DND-41 (cell line): Measurements from ENCODE around the gene BMX.

Experiments used
- ATAC-seq: fragments of 200-7000 bp; cut with Tn5 transposase; 3 replicates; pipeline ENCODE4 v1.9.1; 2021; ENCODE audit warnings: low read depth; ENCODE audit not compliant: insufficient read depth
- DNase-seq: peaks from one replicate; pipeline ENCODE4 v3.0.0-alpha.2; 2020
- H2AFZ ChIP-seq: 2 replicates; pipeline ENCODE4 v1.6.0; 2012; ENCODE audit warnings: low read depth, low read length
- H3K27ac ChIP-seq: 2 replicates; pipeline ENCODE4 v1.5.1; 2012; ENCODE audit warnings: low read length, inconsistent platforms
- H3K27me3 ChIP-seq: fragments of 200-600 bp; sonication (generic); 2 replicates; pipeline ENCODE4 v1.6.0; 2012; ENCODE audit warnings: low read length, mild to moderate bottlenecking, inconsistent platforms; ENCODE audit not compliant: insufficient read depth, poor library complexity
- H3K36me3 ChIP-seq: 2 replicates; pipeline ENCODE4 v1.5.1; 2012; ENCODE audit warnings: low read length, inconsistent platforms; ENCODE audit not compliant: insufficient read depth
- H3K4me1 ChIP-seq: 2 replicates; pipeline ENCODE4 v1.5.1; 2012; ENCODE audit warnings: mild to moderate bottlenecking, low read length; ENCODE audit not compliant: insufficient read depth
- H3K4me2 ChIP-seq: 2 replicates; pipeline ENCODE4 v1.6.0; 2012; ENCODE audit warnings: mild to moderate bottlenecking, moderate library complexity, low read length, inconsistent platforms; ENCODE audit not compliant: insufficient read depth
- H3K4me3 ChIP-seq, 2 experiments: fragments of 200-600 bp in 1 of 2; shearing (Covaris generic) in 1 of 2; 2 replicates each; pipeline ENCODE4 v1.5.1; 2012 to 2016; ENCODE audit warnings: inconsistent platforms in 2 of 2, low read length in 2 of 2, mild to moderate bottlenecking in 2 of 2, low read depth in 1 of 2, moderate library complexity in 1 of 2
- H3K79me2 ChIP-seq: 2 replicates; pipeline ENCODE4 v1.6.0; 2012; ENCODE audit warnings: low read length, inconsistent platforms; ENCODE audit not compliant: insufficient read depth
- H3K9ac ChIP-seq: 2 replicates; pipeline ENCODE4 v1.6.0; 2012; ENCODE audit warnings: low read depth, mild to moderate bottlenecking, inconsistent platforms, low read length, moderate library complexity
- H3K9me3 ChIP-seq: 2 replicates; pipeline ENCODE4 v1.5.1; 2012; ENCODE audit warnings: low read length, moderate library complexity, mild to moderate bottlenecking, inconsistent platforms; ENCODE audit not compliant: insufficient read depth, severe bottlenecking
- H4K20me1 ChIP-seq: 2 replicates; pipeline ENCODE4 v1.6.0; 2012; ENCODE audit warnings: low read length; ENCODE audit not compliant: insufficient read depth
- EZH2 ChIP-seq: IDR thresholded peaks from 3 replicates; pipeline ENCODE4 v1.6.1; 2012; ENCODE audit warnings: borderline replicate concordance, low read depth, mild to moderate bottlenecking, moderate library complexity, low read length, inconsistent platforms; ENCODE audit not compliant: severe bottlenecking
- TF ChIP-seq, protein P1 (sequence below): IDR thresholded peaks from 2 replicates; pipeline ENCODE4 v1.5.1; 2012; ENCODE audit warnings: borderline replicate concordance, low read length, moderate library complexity, mild to moderate bottlenecking; ENCODE audit not compliant: poor library complexity, severe bottlenecking; ENCODE audit errors: extremely low read depth

BMX gene

GRCh38 chrX:15594371-15594770 is 93.8 kb downstream of the BMX start:
- H3K9ac ChIP-seq, result no peak overlapping the region
- no peaks in the 10 kb centered on the region for H3K9me3 ChIP-seq
- DNase-seq (no peak), ATAC-seq (no peak)
- no peak overlapping the region for H3K4me3 ChIP-seq
- no peak overlapping the region for H3K4me2 ChIP-seq
- H3K79me2 ChIP-seq, result no peaks in the 10 kb centered on the region
- TF ChIP-seq, protein P1, sequence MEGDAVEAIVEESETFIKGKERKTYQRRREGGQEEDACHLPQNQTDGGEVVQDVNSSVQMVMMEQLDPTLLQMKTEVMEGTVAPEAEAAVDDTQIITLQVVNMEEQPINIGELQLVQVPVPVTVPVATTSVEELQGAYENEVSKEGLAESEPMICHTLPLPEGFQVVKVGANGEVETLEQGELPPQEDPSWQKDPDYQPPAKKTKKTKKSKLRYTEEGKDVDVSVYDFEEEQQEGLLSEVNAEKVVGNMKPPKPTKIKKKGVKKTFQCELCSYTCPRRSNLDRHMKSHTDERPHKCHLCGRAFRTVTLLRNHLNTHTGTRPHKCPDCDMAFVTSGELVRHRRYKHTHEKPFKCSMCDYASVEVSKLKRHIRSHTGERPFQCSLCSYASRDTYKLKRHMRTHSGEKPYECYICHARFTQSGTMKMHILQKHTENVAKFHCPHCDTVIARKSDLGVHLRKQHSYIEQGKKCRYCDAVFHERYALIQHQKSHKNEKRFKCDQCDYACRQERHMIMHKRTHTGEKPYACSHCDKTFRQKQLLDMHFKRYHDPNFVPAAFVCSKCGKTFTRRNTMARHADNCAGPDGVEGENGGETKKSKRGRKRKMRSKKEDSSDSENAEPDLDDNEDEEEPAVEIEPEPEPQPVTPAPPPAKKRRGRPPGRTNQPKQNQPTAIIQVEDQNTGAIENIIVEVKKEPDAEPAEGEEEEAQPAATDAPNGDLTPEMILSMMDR, result no peak
- no peak for TF ChIP-seq EZH2
- no peak overlapping the region for H3K27ac ChIP-seq
- H3K36me3 ChIP-seq, result no peaks in the 10 kb centered on the region
- H2AFZ ChIP-seq, result no peak overlapping the region
- no peaks in the 10 kb centered on the region for H3K4me1 ChIP-seq
- no peaks in the 10 kb centered on the region for H3K27me3 ChIP-seq
- H4K20me1 ChIP-seq, result no peaks in the 10 kb centered on the region

- H3K36me3 ChIP-seq, result no peaks in the 10 kb centered on the region
- no peak overlapping the region for H3K4me2 ChIP-seq
These were observed 97.4 kb downstream of the BMX start for GRCh38 chrX:15598026-15598425.

DNA sequence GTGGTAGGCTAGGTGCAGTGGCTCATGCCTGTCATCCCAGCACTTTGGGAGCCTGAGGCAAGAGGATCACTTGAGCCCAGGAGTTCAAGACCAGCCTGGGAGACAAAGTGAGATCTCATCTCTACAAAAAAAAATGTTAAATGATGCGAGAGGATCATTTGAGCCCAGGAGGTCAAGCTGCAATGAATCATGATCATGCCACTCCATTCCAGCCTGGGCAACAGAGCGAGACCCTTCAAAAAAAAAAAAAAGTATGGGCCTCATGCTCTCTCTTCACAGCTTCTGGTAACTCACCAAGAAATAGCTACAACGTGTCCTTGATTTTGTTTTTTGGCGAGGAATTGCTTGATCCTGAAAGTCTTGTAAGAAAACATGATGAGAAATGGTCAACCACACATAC is 98.9 kb downstream of the BMX start:
- H3K79me2 ChIP-seq, result no peaks in the 10 kb centered on the region
- no peak overlapping the region for H3K9ac ChIP-seq
- DNase-seq, result no peak
- no peak overlapping the region for H3K4me3 ChIP-seq
- H3K27ac ChIP-seq, result no peak overlapping the region
- H3K9me3 ChIP-seq, result no peaks in the 10 kb centered on the region
- no peaks in the 10 kb centered on the region for H3K4me1 ChIP-seq
- no peak overlapping the region for H3K4me2 ChIP-seq
- ATAC-seq, result no peak
- no peak for TF ChIP-seq EZH2
- TF ChIP-seq, protein P1, result no peak
- H3K27me3 ChIP-seq, result no peaks in the 10 kb centered on the region
- no peaks in the 10 kb centered on the region for H3K36me3 ChIP-seq
- no peaks in the 10 kb centered on the region for H4K20me1 ChIP-seq
- no peak overlapping the region for H2AFZ ChIP-seq

More at GRCh38 chrX:15598026-15598425, 97.4 kb downstream of the BMX start:
- ATAC-seq (no peak), DNase-seq (no peak)
- no peaks in the 10 kb centered on the region for H3K27me3 ChIP-seq
- TF ChIP-seq EZH2, result no peak
- TF ChIP-seq, protein P1, result no peak
- no peaks in the 10 kb centered on the region for H3K9me3 ChIP-seq
- no peaks in the 10 kb centered on the region for H4K20me1 ChIP-seq
- no peak overlapping the region for H3K4me3 ChIP-seq
- H3K9ac ChIP-seq, result no peak overlapping the region
- no peak overlapping the region for H2AFZ ChIP-seq
- no peaks in the 10 kb centered on the region for H3K79me2 ChIP-seq
- H3K27ac ChIP-seq, result no peak overlapping the region
- H3K4me1 ChIP-seq, result no peaks in the 10 kb centered on the region

DNA sequence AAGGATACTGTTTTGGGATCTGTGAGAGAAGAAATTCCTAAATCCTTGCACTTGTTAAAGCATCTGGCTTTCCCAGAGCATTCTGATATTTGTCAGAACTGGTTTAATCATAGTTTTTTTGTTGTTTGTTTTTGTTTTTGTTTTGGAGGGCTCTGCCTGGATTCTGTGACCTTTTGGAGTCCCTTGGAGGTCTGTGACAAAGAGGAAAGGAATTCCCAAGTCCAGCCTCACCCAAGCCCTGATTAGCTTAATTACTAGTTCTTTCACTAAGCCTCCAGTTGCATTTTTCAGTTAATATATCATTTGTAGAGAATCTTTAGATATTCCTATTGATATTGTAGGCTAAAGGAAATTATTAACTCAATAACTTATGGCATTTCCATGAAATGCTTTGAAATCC is 99.4 kb downstream of the BMX start:
- Histone ChIP-seq H3K36me3 (no peaks in the 10 kb centered on the region), H3K27me3 (no peaks in the 10 kb centered on the region), H2AFZ (no peak overlapping the region), H3K4me2 (no peak overlapping the region), H3K79me2 (no peaks in the 10 kb centered on the region), H3K9me3 (no peaks in the 10 kb centered on the region), H3K4me3 (no peak overlapping the region), H3K4me1 (no peaks in the 10 kb centered on the region), H3K27ac (no peak overlapping the region), H4K20me1 (no peaks in the 10 kb centered on the region), H3K9ac (no peak overlapping the region)
- TF ChIP-seq EZH2, result no peak
- DNase-seq (no peak), ATAC-seq (no peak)
